GM12878 (cell line): ENCODE data around the gene SPSB2. TPM values are rescaled to one million over a fixed set of nuclear protein-coding genes. Genes with fewer than 3 reads are reported as not detected.

Source experiments
- ATAC-seq: fragments of 200-7000 bp; cut with Tn5 transposase; 3 replicates; pipeline ENCODE4 v1.9.1; 2020; ENCODE audit warnings: mild to moderate bottlenecking, moderate library complexity
- BruUV-seq: library from RNA; stranded (reverse); fragments of 400-500 nt; replicated peaks from 2 replicates; lab custom pipeline; 2021; lab: Mats Ljungman, UMichigan
- CTCF ChIA-PET: fragments of 300-600 bp; sonication (Branson Sonifier 250); formaldehyde crosslinking; extraction: SDS; loops from one replicate; lab custom pipeline; 2021; ENCODE audit warnings: inconsistent platforms; lab: Yijun Ruan, JAX
- POLR2A ChIA-PET: fragments of 350-600 bp; formaldehyde crosslinking; extraction: SDS; loops from one replicate; lab custom pipeline; 2021; ENCODE audit warnings: inconsistent platforms; lab: Charles Lee
- RAD21 ChIA-PET: fragments of 300-600 bp; sonication (Branson Sonifier 250); formaldehyde crosslinking; loops from one replicate; lab custom pipeline; 2023; ENCODE audit warnings: antibody characterized with exemption; ENCODE audit not compliant: unreplicated experiment; lab: Charles Lee
- SMC1A ChIA-PET: fragments of 300-600 bp; sonication (Branson Sonifier 250); formaldehyde crosslinking; loops from one replicate; lab custom pipeline; 2023; ENCODE audit not compliant: unreplicated experiment, uncharacterized antibody; lab: Charles Lee
- DNase-seq: peaks from one replicate; pipeline ENCODE4 v3.0.0-alpha.2; 2011; ENCODE audit warnings: low read depth, low spot score
- FAIRE-seq: peaks from 3 replicates; lab custom pipeline; 2011; peaks lifted over from hg19 to GRCh38; lab: Jason Lieb, UNC
- H2AFZ ChIP-seq: 2 replicates; pipeline ENCODE4 v1.6.0; 2011; ENCODE audit warnings: low read depth, low read length, control low read depth; ENCODE audit not compliant: control insufficient read depth
- H3K27ac ChIP-seq: 2 replicates; pipeline ENCODE4 v1.5.1; 2011; ENCODE audit warnings: control low read depth; ENCODE audit not compliant: control insufficient read depth, insufficient read depth
- H3K27me3 ChIP-seq, 2 experiments: replicated peaks in 1 of 2; 2 replicates each; pipeline versions ENCODE4 v1.6.0 to v1.6.1; 2011; ENCODE audit warnings: low read length in 1 of 2; ENCODE audit not compliant: control insufficient read depth in 2 of 2, insufficient read depth in 2 of 2
- H3K36me3 ChIP-seq, 2 experiments: 2 replicates each; pipeline ENCODE4 v1.5.1; 2011; ENCODE audit warnings: low read length in 1 of 2; ENCODE audit not compliant: control insufficient read depth in 2 of 2, insufficient read depth in 2 of 2
- H3K4me1 ChIP-seq: 2 replicates; pipeline ENCODE4 v1.6.1; 2011; ENCODE audit warnings: mild to moderate bottlenecking, low read length, moderate library complexity, mixed read lengths; ENCODE audit not compliant: control insufficient read depth, insufficient read depth
- H3K4me2 ChIP-seq: 2 replicates; pipeline ENCODE4 v1.6.0; 2011; ENCODE audit warnings: control low read depth; ENCODE audit not compliant: control insufficient read depth, insufficient read depth
- H3K4me3 ChIP-seq: fragments of 200-600 bp; sonication (generic); 2 replicates; pipeline ENCODE4 v1.5.1; 2016
- H3K79me2 ChIP-seq: 2 replicates; pipeline ENCODE4 v1.6.0; 2011; ENCODE audit warnings: low read length; ENCODE audit not compliant: control insufficient read depth, insufficient read depth
- H3K9ac ChIP-seq: 2 replicates; pipeline ENCODE4 v1.8.0; 2011; ENCODE audit warnings: low read length, control low read depth, mixed read lengths; ENCODE audit not compliant: control insufficient read depth, insufficient read depth
- H3K9me3 ChIP-seq: replicated peaks from 3 replicates; pipeline ENCODE4 v1.5.1; 2011; ENCODE audit warnings: mild to moderate bottlenecking, low read length; ENCODE audit not compliant: control insufficient read depth, insufficient read depth
- H4K20me1 ChIP-seq: 2 replicates; pipeline ENCODE4 v1.6.0; 2011; ENCODE audit not compliant: control insufficient read depth, insufficient read depth
- BMI1 ChIP-seq: fragments of 450-650 bp; IDR thresholded peaks from 2 replicates; pipeline ENCODE4 v1.6.1; 2016; ENCODE audit warnings: mild to moderate bottlenecking, moderate library complexity, borderline replicate concordance
- EGR1 ChIP-seq, 2 experiments: IDR thresholded peaks; 1 replicate in 1 of 2; 2 replicates in 1 of 2; pipeline ENCODE4 v1.6.1; 2011 to 2012; ENCODE audit warnings: low read depth in 2 of 2, low read length in 2 of 2, borderline replicate concordance in 1 of 2, mild to moderate bottlenecking in 1 of 2, moderate library complexity in 1 of 2
- IRF4 ChIP-seq: IDR thresholded peaks from 2 replicates; pipeline ENCODE4 v1.6.1; 2011; ENCODE audit warnings: low read depth, low read length
- KAT2A ChIP-seq: conservative IDR thresholded peaks from 2 replicates; pipeline ENCODE4 v1.6.1; 2011; ENCODE audit warnings: low read depth, low read length; ENCODE audit not compliant: control insufficient read depth
- POLR2A ChIP-seq: IDR thresholded peaks from 2 replicates; pipeline ENCODE4 v1.6.1; 2011; ENCODE audit warnings: low read depth, mild to moderate bottlenecking, low read length
- SMAD1 ChIP-seq: fragments of 450-650 bp; IDR thresholded peaks from 2 replicates; pipeline ENCODE4 v1.6.1; 2018; ENCODE audit warnings: mild to moderate bottlenecking, low read depth; ENCODE audit not compliant: partially characterized antibody
- SMAD5 ChIP-seq: IDR thresholded peaks from 2 replicates; pipeline ENCODE4 v1.6.1; 2016; ENCODE audit warnings: antibody characterized with exemption, low read depth
- SUZ12 ChIP-seq: fragments of 200-600 bp; sonication (generic); IDR thresholded peaks from one replicate; pipeline ENCODE4 v1.6.1; 2018; ENCODE audit warnings: antibody characterized with exemption, mild to moderate bottlenecking; ENCODE audit not compliant: unreplicated experiment
- TARDBP ChIP-seq: IDR thresholded peaks from 2 replicates; pipeline ENCODE4 v1.6.1; 2016; ENCODE audit warnings: borderline replicate concordance
- WGBS: methylation state at CpG from one replicate; pipeline ENCODE4 v1.1.6; 2016; ENCODE audit warnings: low lambda C conversion rate; ENCODE audit not compliant: insufficient replicate concordance, insufficient coverage; ENCODE audit errors: missing lambda C conversion rate; 5-methylcytosine and 5-hydroxymethylcytosine counted together
- in situ Hi-C: fragments of 300-500 bp; cut with MboI; formaldehyde crosslinking; loops from 9 replicates; pipeline ENCODE4 v1.14.3; 2018; ENCODE audit warnings: mixed read lengths
- intact Hi-C: fragments of 100-400 bp; cut with micrococcal nuclease; formaldehyde crosslinking; loops from one replicate; pipeline ENCODE4 v1.14.2; 2022; ENCODE audit not compliant: unreplicated experiment
- polyA plus RNA-seq, 11 experiments: library from polyadenylated mRNA; depleted of rRNA in 4 of 11; unstranded in 6 of 11; stranded (reverse) in 5 of 11; fragments of >200 nt; fragmentation: Nextera tagmentation in 4 of 11; fragmentation: Illumina TruSeq in 1 of 11; extraction: Ambion mirVana in 4 of 11; extraction: Trizol in 1 of 11; gene quantifications; 1 replicate in 1 of 11; 2 replicates in 10 of 11; pipeline versions ENCODE4 v1.2.1 to v1.2.3, GENCODE V29; 2011 to 2016; ENCODE audit warnings: inconsistent platforms in 2 of 11, missing spikeins in 2 of 11, low read depth in 1 of 11
- total RNA-seq, 4 experiments: library from RNA; depleted of rRNA in 3 of 4; stranded (reverse); fragments of >200 nt in 3 of 4; fragmentation: Illumina TruSeq in 1 of 4; extraction: Trizol in 1 of 4; gene quantifications; 2 replicates each; pipeline versions ENCODE4 v1.2.1 to v1.2.3, GENCODE V29; 2013 to 2021
- TF ChIP-seq, protein P1 (sequence below): fragments of 150-350 bp; IDR thresholded peaks from 2 replicates; pipeline ENCODE4 v1.6.1; 2014; ENCODE audit warnings: mild to moderate bottlenecking, low read depth, low read length
- TF ChIP-seq, protein P2 (sequence below): fragments of 450-650 bp; IDR thresholded peaks from 2 replicates; pipeline ENCODE4 v1.6.1; 2016; ENCODE audit warnings: mild to moderate bottlenecking
- TF ChIP-seq, protein P3 (sequence below): IDR thresholded peaks from 2 replicates; pipeline ENCODE4 v1.6.1; 2012; ENCODE audit warnings: low read length, inconsistent platforms
- TF ChIP-seq, protein P4 (sequence below): fragments of 450-650 bp; IDR thresholded peaks from 2 replicates; pipeline ENCODE4 v1.6.1; 2018; ENCODE audit warnings: mild to moderate bottlenecking, low read depth, moderate library complexity; ENCODE audit not compliant: partially characterized antibody
- TF ChIP-seq, protein P5 (sequence below): fragments of 450-650 bp; IDR thresholded peaks from 2 replicates; pipeline ENCODE4 v1.6.1; 2017; ENCODE audit warnings: borderline replicate concordance

SPSB2 gene
- total and polyA plus RNA-seq, 10 of the 15 experiments (the other 5 are each of a cell fraction or from before 2014, with no cell fraction given): 0.08 to 5.6 (median 2.7) TPM

DNA sequence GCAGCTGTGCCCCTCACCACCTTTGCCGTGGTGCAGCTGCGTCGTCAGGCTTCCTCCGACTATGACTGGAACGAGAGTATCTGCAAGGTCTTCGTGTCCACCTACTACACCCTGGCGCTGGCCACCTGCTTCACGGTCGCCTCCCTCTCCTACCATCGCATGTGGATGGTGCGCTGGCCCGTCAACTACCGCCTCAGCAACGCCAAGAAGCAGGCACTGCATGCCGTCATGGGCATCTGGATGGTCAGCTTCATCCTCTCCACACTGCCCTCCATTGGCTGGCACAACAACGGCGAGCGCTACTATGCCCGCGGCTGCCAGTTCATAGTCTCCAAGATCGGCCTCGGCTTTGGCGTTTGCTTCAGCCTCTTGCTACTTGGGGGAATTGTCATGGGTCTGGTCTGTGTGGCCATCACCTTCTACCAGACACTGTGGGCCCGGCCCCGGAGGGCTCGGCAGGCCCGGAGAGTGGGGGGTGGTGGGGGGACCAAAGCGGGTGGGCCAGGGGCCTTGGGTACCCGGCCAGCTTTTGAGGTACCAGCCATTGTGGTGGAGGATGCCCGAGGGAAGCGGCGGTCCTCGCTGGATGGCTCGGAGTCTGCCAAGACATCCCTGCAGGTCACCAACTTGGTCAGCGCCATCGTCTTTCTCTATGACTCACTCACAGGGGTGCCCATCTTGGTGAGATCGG, 48.9 kb downstream of the SPSB2 start:
- in situ Hi-C loops: no loop called here
- RAD21 ChIA-PET: interaction anchor here (1.3 to 4.2 kb wide), 4 partner anchors 32 to 71 kb away, joined by 4 to 25 read pairs (median 6); partner anchors contain the start of genes MLF2 and PTMS
- no TSS peak for BruUV-seq

More for the DNA sequence above, 48.9 kb downstream of the SPSB2 start:
- H3K36me3 ChIP-seq: no peaks in the 10 kb centered on the region
- no peak overlapping the region for H3K4me2 ChIP-seq
- ATAC-seq (no peak), DNase-seq (no peak), FAIRE-seq (no peak)
- no peaks in the 10 kb centered on the region for H3K79me2 ChIP-seq
- ChIA-PET SMC1A (interaction anchor here (0.7 to 4.8 kb wide), 5 partner anchors 27 to 100 kb away, joined by 3 to 23 read pairs (median 5); partner anchors contain the start of genes CDCA3, COPS7A, MLF2 and USP5), POLR2A (no interaction called here), CTCF (interaction anchor here (1.0 to 5.1 kb wide), 15 partner anchors 8 to 266 kb away, joined by 3 to 71 read pairs (median 5); partner anchors contain the start of genes MLF2 and USP5)
- peaks cover 22 to 26% of the 10 kb centered on the region in 2 experiments for H3K27me3 ChIP-seq
- H3K9ac ChIP-seq: no peak overlapping the region
- no peak overlapping the region for H3K27ac ChIP-seq
- H3K4me1 ChIP-seq: peaks cover 4% of the 10 kb centered on the region
- no peak overlapping the region for H3K4me3 ChIP-seq
- 63% methylated on average over 32 of the region's 37 CpGs for WGBS
- no peaks in the 10 kb centered on the region for H3K9me3 ChIP-seq
- H4K20me1 ChIP-seq: no peaks in the 10 kb centered on the region
- intact Hi-C loops: loop anchor here (2.0 kb wide), 1 partner anchor 207 kb away; no protein-coding TSS in a partner anchor
- no peak overlapping the region for H2AFZ ChIP-seq
- no peak for TF ChIP-seq BMI1
- TF ChIP-seq IRF4: no peak
- TF ChIP-seq SMAD5: no peak
- no peak for TF ChIP-seq TARDBP
- TF ChIP-seq, protein P1, sequence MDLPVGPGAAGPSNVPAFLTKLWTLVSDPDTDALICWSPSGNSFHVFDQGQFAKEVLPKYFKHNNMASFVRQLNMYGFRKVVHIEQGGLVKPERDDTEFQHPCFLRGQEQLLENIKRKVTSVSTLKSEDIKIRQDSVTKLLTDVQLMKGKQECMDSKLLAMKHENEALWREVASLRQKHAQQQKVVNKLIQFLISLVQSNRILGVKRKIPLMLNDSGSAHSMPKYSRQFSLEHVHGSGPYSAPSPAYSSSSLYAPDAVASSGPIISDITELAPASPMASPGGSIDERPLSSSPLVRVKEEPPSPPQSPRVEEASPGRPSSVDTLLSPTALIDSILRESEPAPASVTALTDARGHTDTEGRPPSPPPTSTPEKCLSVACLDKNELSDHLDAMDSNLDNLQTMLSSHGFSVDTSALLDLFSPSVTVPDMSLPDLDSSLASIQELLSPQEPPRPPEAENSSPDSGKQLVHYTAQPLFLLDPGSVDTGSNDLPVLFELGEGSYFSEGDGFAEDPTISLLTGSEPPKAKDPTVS: no peak
- TF ChIP-seq, protein P2, sequence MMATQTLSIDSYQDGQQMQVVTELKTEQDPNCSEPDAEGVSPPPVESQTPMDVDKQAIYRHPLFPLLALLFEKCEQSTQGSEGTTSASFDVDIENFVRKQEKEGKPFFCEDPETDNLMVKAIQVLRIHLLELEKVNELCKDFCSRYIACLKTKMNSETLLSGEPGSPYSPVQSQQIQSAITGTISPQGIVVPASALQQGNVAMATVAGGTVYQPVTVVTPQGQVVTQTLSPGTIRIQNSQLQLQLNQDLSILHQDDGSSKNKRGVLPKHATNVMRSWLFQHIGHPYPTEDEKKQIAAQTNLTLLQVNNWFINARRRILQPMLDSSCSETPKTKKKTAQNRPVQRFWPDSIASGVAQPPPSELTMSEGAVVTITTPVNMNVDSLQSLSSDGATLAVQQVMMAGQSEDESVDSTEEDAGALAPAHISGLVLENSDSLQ: no peak
- TF ChIP-seq, protein P3, sequence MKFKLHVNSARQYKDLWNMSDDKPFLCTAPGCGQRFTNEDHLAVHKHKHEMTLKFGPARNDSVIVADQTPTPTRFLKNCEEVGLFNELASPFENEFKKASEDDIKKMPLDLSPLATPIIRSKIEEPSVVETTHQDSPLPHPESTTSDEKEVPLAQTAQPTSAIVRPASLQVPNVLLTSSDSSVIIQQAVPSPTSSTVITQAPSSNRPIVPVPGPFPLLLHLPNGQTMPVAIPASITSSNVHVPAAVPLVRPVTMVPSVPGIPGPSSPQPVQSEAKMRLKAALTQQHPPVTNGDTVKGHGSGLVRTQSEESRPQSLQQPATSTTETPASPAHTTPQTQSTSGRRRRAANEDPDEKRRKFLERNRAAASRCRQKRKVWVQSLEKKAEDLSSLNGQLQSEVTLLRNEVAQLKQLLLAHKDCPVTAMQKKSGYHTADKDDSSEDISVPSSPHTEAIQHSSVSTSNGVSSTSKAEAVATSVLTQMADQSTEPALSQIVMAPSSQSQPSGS: no peak
- TF ChIP-seq EGR1 (IDR thresholded peaks at IDR 0.05; ENCODE audit: borderline replicate concordance in 1 of 2, low read depth in 2 of 2, low read length in 2 of 2): no peak
- no peak for TF ChIP-seq KAT2A
- TF ChIP-seq, protein P4, sequence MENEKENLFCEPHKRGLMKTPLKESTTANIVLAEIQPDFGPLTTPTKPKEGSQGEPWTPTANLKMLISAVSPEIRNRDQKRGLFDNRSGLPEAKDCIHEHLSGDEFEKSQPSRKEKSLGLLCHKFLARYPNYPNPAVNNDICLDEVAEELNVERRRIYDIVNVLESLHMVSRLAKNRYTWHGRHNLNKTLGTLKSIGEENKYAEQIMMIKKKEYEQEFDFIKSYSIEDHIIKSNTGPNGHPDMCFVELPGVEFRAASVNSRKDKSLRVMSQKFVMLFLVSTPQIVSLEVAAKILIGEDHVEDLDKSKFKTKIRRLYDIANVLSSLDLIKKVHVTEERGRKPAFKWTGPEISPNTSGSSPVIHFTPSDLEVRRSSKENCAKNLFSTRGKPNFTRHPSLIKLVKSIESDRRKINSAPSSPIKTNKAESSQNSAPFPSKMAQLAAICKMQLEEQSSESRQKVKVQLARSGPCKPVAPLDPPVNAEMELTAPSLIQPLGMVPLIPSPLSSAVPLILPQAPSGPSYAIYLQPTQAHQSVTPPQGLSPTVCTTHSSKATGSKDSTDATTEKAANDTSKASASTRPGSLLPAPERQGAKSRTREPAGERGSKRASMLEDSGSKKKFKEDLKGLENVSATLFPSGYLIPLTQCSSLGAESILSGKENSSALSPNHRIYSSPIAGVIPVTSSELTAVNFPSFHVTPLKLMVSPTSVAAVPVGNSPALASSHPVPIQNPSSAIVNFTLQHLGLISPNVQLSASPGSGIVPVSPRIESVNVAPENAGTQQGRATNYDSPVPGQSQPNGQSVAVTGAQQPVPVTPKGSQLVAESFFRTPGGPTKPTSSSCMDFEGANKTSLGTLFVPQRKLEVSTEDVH: no peak
- TF ChIP-seq POLR2A: no peak
- no peak for TF ChIP-seq SMAD1
- TF ChIP-seq SUZ12: no peak
- TF ChIP-seq, protein P5, sequence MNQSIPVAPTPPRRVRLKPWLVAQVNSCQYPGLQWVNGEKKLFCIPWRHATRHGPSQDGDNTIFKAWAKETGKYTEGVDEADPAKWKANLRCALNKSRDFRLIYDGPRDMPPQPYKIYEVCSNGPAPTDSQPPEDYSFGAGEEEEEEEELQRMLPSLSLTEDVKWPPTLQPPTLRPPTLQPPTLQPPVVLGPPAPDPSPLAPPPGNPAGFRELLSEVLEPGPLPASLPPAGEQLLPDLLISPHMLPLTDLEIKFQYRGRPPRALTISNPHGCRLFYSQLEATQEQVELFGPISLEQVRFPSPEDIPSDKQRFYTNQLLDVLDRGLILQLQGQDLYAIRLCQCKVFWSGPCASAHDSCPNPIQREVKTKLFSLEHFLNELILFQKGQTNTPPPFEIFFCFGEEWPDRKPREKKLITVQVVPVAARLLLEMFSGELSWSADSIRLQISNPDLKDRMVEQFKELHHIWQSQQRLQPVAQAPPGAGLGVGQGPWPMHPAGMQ: no peak
